Testis (tissue), 2 donors: ENCODE results near the gene RNF213.

Experiments
- CTCF ChIP-seq, 3 experiments: fragments of 450-650 bp in 2 of 3; fragments of 200-600 bp in 1 of 3; sonication (generic) in 1 of 3; IDR thresholded peaks; one replicate each; pipeline ENCODE4 v1.5.1; 2016 to 2019; ENCODE audit warnings: antibody characterized with exemption in 3 of 3, mild to moderate bottlenecking in 2 of 3, moderate library complexity in 1 of 3
- POLR2A ChIP-seq: fragments of 450-650 bp; IDR thresholded peaks from one replicate; pipeline ENCODE4 v1.6.1; 2017; ENCODE audit warnings: antibody characterized with exemption, mild to moderate bottlenecking, moderate library complexity

- TF ChIP-seq CTCF (IDR thresholded peaks at IDR 0.05) (no peak), POLR2A (no peak)
These were observed 178.2 kb downstream of the RNF213 start for GRCh38 chr17:80438806-80439205.
